ENCODE results near the gene PLA2G4A. TPM values are rescaled to one million over a fixed set of nuclear protein-coding genes. Genes with fewer than 3 reads are reported as not detected.

Gene PLA2G4A
- total RNA-seq, 4 donors from 2014 or later: 2.0 to 8.3 (median 6.1) TPM

GRCh38 chr1:187013582-187014200 lies 184.9 kb downstream of the PLA2G4A start:
- in situ Hi-C loops (cut with MboI; ENCODE audit: low pct_ligation_motif_present in 1 of 4, low pct_unique_long_range_greater_than_20kb in 1 of 4, low sequenced_read_pairs in 3 of 4): no loop called here

GRCh38 chr1:187018291-187018690 lies 189.5 kb downstream of the PLA2G4A start:
- in situ Hi-C loops (cut with MboI; ENCODE audit: low pct_ligation_motif_present in 1 of 4, low pct_unique_long_range_greater_than_20kb in 1 of 4, low sequenced_read_pairs in 3 of 4) (no loop called here), intact Hi-C loops (cut with DNase I; ENCODE audit: low total_unique reads) (no loop called here)
- no peak overlapping the region for H3K27ac ChIP-seq
- H3K4me1 ChIP-seq: no peaks in the 10 kb centered on the region
- no peak for TF ChIP-seq POLR2AphosphoS5 (IDR thresholded peaks at IDR 0.05)
- TF ChIP-seq POLR2A (IDR thresholded peaks at IDR 0.05): no peak
- no peak for DNase-seq
- no peaks in the 10 kb centered on the region for H3K27me3 ChIP-seq
- H3K36me3 ChIP-seq: no peaks in the 10 kb centered on the region
- H3K4me3 ChIP-seq: no peak overlapping the region
- H3K9me3 ChIP-seq: no peaks in the 10 kb centered on the region

More at GRCh38 chr1:187013582-187014200, 184.9 kb downstream of the PLA2G4A start:
- no peak overlapping the region for H3K4me3 ChIP-seq
- H3K4me1 ChIP-seq: no peaks in the 10 kb centered on the region
- no peak for DNase-seq
- WGBS, 2 donors (ENCODE audit: low coverage in 1 of 2): 71 to 75% methylated on average over 5 of the region's 5 CpGs
- H3K27ac ChIP-seq: no peak overlapping the region
- intact Hi-C loops (cut with DNase I; ENCODE audit: low total_unique reads): no loop called here
- no peaks in the 10 kb centered on the region for H3K36me3 ChIP-seq
- no peaks in the 10 kb centered on the region for H3K27me3 ChIP-seq
- no peaks in the 10 kb centered on the region for H3K9me3 ChIP-seq
- no peak for TF ChIP-seq POLR2A (IDR thresholded peaks at IDR 0.05)
- no peak for TF ChIP-seq EP300 (IDR thresholded peaks at IDR 0.05; ENCODE audit: low read depth)
- TF ChIP-seq POLR2AphosphoS5 (IDR thresholded peaks at IDR 0.05): no peak

GRCh38 chr1:187027253-187027652 lies 198.5 kb downstream of the PLA2G4A start:
- Histone ChIP-seq H3K4me3 (no peak overlapping the region), H3K9me3 (peaks cover 7% of the 10 kb centered on the region in 2 donors), H3K4me1 (no peaks in the 10 kb centered on the region), H3K27me3 (no peaks in the 10 kb centered on the region), H3K36me3 (no peaks in the 10 kb centered on the region), H3K27ac (no peak overlapping the region)
- TF ChIP-seq, protein P1, sequence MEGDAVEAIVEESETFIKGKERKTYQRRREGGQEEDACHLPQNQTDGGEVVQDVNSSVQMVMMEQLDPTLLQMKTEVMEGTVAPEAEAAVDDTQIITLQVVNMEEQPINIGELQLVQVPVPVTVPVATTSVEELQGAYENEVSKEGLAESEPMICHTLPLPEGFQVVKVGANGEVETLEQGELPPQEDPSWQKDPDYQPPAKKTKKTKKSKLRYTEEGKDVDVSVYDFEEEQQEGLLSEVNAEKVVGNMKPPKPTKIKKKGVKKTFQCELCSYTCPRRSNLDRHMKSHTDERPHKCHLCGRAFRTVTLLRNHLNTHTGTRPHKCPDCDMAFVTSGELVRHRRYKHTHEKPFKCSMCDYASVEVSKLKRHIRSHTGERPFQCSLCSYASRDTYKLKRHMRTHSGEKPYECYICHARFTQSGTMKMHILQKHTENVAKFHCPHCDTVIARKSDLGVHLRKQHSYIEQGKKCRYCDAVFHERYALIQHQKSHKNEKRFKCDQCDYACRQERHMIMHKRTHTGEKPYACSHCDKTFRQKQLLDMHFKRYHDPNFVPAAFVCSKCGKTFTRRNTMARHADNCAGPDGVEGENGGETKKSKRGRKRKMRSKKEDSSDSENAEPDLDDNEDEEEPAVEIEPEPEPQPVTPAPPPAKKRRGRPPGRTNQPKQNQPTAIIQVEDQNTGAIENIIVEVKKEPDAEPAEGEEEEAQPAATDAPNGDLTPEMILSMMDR (IDR thresholded peaks at IDR 0.05): no peak
- TF ChIP-seq POLR2AphosphoS5 (IDR thresholded peaks at IDR 0.05) (no peak), POLR2A (IDR thresholded peaks at IDR 0.05) (no peak), EP300 (IDR thresholded peaks at IDR 0.05; ENCODE audit: low read depth) (no peak)
- in situ Hi-C loops (cut with MboI; ENCODE audit: low pct_ligation_motif_present in 1 of 4, low pct_unique_long_range_greater_than_20kb in 1 of 4, low sequenced_read_pairs in 3 of 4) (no loop called here), intact Hi-C loops (cut with DNase I; ENCODE audit: low total_unique reads) (no loop called here)
- DNase-seq: no peak
- 87% methylated on average over 1 of the region's 1 CpG; no CpG with 5 or more reads in 1 of the 2 donors for WGBS, 2 donors (ENCODE audit: low coverage in 1 of 2)

- 86 to 89% methylated on average over 4 of the region's 4 CpGs for WGBS, 2 donors (ENCODE audit: low coverage in 1 of 2)
- Histone ChIP-seq H3K27ac (no peak overlapping the region), H3K4me3 (no peak overlapping the region), H3K36me3 (no peaks in the 10 kb centered on the region), H3K4me1 (no peaks in the 10 kb centered on the region), H3K27me3 (no peaks in the 10 kb centered on the region), H3K9me3 (peaks cover 7% of the 10 kb centered on the region in 2 donors)
- intact Hi-C loops (cut with DNase I; ENCODE audit: low total_unique reads) (no loop called here), in situ Hi-C loops (cut with MboI; ENCODE audit: low pct_ligation_motif_present in 1 of 4, low pct_unique_long_range_greater_than_20kb in 1 of 4, low sequenced_read_pairs in 3 of 4) (no loop called here)
- TF ChIP-seq POLR2A (IDR thresholded peaks at IDR 0.05): no peak
- TF ChIP-seq POLR2AphosphoS5 (IDR thresholded peaks at IDR 0.05): no peak
- TF ChIP-seq EP300 (IDR thresholded peaks at IDR 0.05; ENCODE audit: low read depth): no peak
- TF ChIP-seq, protein P1 (IDR thresholded peaks at IDR 0.05): no peak
- DNase-seq: no peak
Observed at GRCh38 chr1:187032316-187032981, 203.7 kb downstream of the PLA2G4A start.

- no peaks in the 10 kb centered on the region for H3K27me3 ChIP-seq
- in situ Hi-C loops (cut with MboI; ENCODE audit: low pct_ligation_motif_present in 1 of 4, low pct_unique_long_range_greater_than_20kb in 1 of 4, low sequenced_read_pairs in 3 of 4): no loop called here
- H3K36me3 ChIP-seq: no peaks in the 10 kb centered on the region
- H3K4me1 ChIP-seq: no peaks in the 10 kb centered on the region
- no peak overlapping the region for H3K4me3 ChIP-seq
- DNase-seq: no peak
- H3K27ac ChIP-seq: no peak overlapping the region
- 53 to 67% methylated on average over 2 to 4 of the region's 4 CpGs for WGBS, 2 donors (ENCODE audit: low coverage in 1 of 2)
- TF ChIP-seq, protein P1 (IDR thresholded peaks at IDR 0.05): no peak
- no peak for TF ChIP-seq EP300 (IDR thresholded peaks at IDR 0.05; ENCODE audit: low read depth)
- no peak for TF ChIP-seq POLR2AphosphoS5 (IDR thresholded peaks at IDR 0.05)
- TF ChIP-seq POLR2A (IDR thresholded peaks at IDR 0.05): no peak
- H3K9me3 ChIP-seq: peaks cover 7% of the 10 kb centered on the region in 2 donors
- intact Hi-C loops (cut with DNase I; ENCODE audit: low total_unique reads): no loop called here
Observed at GRCh38 chr1:187032982-187033692, 204.4 kb downstream of the PLA2G4A start.

All from transverse colon (tissue), 4 donors.